ENCODE data around the gene QPRT.
"Not testable (repeated sequence)": the region's sequence is repeated elsewhere in the genome, so short reads cannot be mapped to it uniquely, and the experiment has no call there.

The QPRT gene

GRCh38 chr16:29663016-29663806 lies 15.8 kb upstream of the QPRT start, which contains the start of gene SPN:
Gene SPN, plus strand, starts transcription at chr16:29663247. Its CDS starts 482 bp downstream, at chr16:29663729.
- DNase-seq = no peak

DNA sequence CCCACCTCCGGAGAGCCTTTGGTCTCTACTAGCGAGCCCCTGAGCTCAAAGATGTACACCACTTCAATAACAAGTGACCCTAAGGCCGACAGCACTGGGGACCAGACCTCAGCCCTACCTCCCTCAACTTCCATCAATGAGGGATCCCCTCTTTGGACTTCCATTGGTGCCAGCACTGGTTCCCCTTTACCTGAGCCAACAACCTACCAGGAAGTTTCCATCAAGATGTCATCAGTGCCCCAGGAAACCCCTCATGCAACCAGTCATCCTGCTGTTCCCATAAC lies 15.2 kb upstream of the QPRT start:
- no peak for DNase-seq

DNA sequence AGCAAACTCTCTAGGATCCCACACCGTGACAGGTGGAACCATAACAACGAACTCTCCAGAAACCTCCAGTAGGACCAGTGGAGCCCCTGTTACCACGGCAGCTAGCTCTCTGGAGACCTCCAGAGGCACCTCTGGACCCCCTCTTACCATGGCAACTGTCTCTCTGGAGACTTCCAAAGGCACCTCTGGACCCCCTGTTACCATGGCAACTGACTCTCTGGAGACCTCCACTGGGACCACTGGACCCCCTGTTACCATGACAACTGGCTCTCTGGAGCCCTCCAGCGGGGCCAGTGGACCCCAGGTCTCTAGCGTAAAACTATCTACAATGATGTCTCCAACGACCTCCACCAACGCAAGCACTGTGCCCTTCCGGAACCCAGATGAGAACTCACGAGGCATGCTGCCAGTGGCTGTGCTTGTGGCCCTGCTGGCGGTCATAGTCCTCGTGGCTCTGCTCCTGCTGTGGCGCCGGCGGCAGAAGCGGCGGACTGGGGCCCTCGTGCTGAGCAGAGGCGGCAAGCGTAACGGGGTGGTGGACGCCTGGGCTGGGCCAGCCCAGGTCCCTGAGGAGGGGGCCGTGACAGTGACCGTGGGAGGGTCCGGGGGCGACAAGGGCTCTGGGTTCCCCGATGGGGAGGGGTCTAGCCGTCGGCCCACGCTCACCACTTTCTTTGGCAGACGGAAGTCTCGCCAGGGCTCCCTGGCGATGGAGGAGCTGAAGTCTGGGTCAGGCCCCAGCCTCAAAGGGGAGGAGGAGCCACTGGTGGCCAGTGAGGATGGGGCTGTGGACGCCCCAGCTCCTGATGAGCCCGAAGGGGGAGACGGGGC lies 14.7 kb upstream of the QPRT start:
- DNase-seq = no peak

- DNase-seq = no peak
Observed at GRCh38 chr16:29665294-29666077, 13.5 kb upstream of the QPRT start.

DNA sequence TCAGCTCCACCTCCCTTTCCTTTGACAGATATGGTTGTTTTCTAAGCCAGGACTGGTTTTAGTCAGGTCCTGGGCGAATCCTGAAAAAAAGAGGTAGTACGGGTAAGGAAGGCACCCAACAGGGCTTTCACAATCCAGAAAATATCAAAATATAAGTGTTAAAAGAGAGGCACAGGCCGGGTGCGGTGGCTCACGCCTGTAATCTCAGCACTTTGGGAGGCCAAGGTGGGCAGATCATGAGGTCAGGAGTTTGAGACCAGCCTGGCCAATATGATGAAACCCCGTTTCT lies 11.7 kb upstream of the QPRT start:
- not testable (repeated sequence) for DNase-seq

DNA sequence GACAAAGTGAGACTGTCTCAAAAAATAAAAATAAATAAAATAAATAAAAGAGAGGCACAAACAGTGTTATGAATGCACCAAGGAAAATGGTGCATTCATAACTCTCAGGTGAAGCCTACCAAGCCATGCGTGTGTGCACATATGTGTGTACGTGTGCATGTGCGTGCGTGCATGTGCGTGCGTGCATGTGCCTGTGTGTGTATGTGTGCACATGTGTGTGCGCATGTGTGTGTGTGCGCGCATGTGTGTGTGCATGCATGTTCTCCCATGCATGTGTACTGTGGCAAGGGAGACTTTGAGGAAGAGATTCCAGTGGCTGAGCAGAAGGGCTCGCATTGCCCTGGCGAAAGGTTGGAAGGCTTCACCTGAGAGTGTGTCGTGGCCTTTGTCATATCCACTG lies 11.2 kb upstream of the QPRT start:
- no peak for DNase-seq

DNA sequence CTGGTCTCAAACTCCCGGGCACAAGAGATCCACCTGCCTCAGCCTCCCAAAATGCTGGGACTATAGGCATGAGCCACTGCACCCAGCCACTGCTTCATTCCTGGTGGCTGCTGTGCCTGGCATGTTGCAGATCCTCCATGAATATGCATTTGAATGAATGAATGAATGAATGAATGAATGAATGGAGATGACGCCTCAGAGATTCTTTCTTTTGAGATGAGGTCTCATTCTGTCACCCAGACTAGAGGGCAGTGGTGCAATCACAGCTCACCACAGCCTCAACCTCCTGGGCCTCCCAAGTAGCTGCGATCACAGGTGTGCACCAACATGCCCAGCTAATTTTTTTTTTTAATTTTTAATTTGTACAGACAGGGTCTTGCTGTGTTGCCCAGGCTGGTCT lies 10.7 kb upstream of the QPRT start:
- no peak for DNase-seq

GRCh38 chr16:29673501-29673900 lies 5.5 kb upstream of the QPRT start:
- no peak for DNase-seq

- peak; percentile 27 to 57 for DNase-seq
Observed at GRCh38 chr16:29674188-29674587, 4.8 kb upstream of the QPRT start.

DNA sequence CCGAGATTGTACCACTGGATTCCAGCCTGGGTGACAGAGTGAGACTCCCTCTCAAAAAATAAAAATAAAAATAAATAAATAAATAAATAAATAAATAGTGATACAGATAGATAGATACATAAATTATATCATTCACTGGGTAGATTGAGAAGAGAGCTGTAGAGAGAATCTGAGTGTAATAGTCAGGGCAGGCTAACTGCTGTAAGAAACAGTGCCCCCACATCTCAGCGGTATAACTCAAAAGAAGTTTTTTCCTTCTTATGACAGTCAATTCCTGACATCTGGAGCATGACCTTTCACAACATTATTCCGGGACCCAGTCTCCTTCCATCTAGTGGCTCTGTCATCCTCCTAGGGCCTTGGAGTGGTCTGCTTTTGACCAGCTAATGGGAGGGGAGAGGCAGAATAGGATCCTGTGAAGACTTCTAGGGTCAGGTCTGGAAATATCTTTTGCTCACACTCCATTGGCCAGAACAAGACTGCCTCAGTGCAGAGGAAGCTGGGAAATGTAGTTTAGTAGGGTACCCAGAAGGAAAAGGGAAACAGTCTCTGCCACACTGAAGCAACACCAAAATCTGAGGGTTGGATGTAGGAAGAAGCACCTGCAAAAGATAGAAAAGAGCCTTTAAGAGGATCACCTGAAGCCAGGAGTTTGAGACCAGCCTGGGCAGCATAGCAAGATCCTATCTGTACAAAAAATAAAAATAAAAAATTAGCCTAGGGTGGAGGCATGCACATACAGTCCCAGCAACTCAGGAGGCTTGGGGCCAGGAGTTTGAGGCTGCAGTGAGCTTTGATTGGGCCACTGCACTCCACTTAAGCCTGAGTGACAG lies 3.0 kb upstream of the QPRT start:
- DNase-seq = peak; percentile 64 to 78

DNA sequence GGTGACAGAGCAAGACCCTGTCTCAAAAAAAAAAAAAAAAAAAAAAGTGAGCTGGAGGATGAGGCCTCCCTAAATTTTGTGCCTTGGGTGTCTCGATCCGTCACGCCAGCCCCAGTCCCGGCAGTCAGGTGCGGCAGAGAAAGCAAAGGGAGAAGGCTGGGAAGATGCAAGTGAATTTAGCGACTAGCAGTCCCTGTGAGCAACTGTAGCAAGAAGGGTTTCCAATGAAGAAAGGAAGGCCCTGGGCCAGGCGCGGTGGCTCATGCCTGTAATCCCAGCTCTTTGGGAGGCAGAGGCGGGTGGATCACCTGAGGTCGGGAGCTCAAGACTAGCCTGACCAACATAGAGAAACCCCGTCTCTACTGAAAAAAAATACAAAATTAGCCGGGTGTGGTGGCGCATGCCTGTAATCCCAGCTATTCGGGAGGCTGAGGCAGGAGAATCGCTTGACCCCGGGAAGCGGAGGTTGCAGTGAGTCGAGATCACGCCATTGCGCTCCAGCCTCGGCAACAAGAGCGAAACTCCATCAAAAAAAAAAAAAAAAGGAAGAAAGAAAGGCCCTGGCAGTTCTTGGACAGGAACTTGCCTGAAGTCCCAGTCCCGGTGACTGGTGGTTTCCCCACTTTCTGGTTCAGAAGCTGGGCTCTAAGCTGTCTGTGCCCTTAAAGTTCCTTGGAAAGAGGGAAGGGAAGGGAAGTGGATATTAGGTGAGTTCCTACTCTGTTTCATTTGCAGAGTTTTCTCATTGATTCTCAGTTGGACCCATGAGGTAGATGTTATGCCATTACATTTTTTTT lies 1.8 kb upstream of the QPRT start:
- no peak for DNase-seq

DNA sequence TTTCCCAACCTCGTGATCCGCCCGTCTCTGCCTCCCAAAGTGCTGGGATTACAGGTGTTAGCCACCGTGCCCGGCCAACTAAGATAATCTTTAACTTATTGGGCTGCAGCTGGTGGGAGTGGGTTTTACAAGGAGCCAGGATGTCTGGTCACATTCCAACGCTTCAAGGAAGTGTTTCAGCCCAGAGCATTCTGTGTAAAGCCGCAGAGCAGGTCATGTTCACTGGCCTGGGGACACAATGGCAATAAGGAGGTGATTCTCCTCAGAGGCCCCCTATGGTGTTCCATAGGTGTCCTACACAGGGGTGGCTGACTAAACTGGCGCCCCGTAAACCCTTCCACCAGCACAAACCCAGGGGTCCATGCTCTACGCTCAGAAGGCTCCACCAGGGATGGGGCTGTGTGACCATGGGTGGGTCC lies 1.2 kb downstream of the QPRT start:
- no peak for DNase-seq

DNA sequence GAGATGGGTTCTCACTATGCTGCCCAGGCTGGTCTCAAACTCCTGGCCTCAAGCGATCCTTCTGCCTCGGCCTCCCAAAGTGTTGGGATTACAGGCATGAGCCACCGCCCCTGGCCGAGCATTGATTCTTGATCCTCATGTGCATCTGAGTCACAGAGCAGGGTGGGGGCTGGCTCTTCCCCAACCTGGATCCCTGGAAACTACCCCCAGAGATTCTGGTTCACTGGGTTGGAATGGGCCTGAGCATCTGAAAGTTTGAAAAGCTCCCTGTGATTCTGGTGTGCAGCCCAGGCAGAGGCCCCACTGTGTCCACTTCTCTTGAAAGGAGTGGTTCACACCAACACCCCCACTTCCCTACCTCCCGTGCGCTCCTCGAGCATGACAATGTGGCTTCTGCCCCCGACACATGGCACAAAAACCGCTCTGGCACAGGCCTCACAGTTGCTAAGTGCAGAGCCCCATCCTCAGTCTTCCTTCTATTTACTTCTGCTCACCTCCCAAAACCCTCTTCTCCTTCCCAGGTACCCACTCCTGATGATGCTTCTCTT lies 4.6 kb downstream of the QPRT start:
- DNase-seq = no peak

DNA sequence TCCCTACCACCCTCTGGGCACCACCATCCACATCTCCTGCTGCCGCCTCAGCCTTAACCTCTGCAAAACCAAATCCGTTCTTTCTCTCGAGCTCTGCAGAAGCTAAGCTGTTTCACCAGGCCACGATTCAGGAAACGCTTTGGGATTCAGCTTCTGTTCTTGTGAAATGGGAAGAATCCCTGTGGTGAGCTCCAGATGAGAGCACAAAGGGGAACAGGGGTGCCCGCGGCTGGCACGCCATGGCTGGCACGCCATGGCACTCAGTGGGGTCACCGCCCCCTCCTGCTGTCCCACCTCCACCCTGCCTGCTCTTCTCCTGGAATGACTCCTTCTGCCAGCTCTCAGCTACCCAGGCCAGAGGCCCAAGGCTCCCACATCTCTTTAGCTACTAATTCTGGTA lies 5.7 kb downstream of the QPRT start:
- DNase-seq = no peak

DNA sequence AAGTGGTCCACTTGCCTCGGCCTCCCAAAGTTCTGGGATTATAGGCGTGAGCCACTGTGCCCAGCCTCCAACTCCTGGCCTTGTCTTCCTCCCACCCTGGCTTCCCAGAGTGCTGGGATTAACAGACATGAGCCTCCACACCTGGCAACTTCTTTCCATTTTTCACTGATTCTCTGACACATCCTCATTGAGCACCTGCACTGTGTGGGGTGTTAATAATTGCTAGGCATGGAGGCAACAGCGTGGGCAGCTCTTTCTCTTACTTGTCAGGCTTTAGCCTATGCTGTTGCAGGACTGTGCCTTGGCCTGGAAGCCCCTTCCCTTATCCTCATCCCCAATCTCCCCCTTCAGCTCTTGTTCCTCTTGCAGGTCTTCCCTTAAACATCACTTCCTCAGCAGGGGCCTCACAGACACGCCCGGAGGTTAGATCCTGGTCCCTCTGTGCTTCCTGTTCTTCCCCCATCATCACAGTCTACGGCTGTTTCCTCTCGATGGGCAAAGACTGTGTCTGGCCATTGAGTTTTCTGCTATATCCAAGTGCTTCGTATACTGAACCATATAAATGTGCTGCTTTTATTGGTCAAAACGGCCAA lies 7.9 kb downstream of the QPRT start:
- DNase-seq = no peak

DNA sequence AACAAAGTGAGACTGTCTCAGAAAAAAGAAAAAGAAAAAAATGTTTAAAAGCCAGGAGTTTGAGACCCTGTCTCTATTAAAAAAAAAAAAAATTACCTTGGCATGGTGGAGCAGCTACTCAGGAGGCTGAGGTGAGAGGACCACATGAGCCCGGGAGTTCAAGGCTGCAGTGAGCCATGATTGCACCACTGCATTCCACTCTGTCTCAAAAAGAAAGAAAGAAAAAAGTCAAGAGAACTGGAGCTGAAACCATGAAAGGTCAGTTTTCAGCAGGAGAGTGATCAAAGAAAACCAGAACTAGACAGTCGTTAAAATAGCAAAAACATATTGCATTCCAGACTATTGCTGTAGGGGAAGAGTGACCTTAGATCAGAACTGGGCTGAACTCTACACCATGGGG lies 8.8 kb downstream of the QPRT start:
- no peak for DNase-seq

DNA sequence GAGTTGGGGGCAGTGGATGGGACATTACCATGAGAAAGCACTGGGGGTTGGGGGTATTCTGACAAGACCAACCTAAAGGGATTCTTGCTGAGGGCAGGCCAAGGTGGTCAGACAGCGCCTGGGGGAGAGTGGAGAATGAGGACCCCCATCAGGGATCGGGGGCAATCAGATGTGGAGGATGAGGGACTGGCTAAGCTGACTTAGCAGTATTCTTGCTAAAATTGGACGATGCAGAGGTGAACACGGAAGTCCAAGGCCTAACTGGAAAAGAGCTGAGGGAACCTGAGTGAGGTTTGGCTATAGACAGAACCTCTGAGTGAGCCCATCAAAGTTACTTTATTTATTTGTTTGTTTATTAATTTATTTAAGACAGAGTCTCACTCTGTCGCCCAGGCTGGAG lies 9.2 kb downstream of the QPRT start:
- DNase-seq = no peak

GRCh38 chr16:29689490-29690351 lies 10.7 kb downstream of the QPRT start:
- not testable (repeated sequence) for DNase-seq

DNA sequence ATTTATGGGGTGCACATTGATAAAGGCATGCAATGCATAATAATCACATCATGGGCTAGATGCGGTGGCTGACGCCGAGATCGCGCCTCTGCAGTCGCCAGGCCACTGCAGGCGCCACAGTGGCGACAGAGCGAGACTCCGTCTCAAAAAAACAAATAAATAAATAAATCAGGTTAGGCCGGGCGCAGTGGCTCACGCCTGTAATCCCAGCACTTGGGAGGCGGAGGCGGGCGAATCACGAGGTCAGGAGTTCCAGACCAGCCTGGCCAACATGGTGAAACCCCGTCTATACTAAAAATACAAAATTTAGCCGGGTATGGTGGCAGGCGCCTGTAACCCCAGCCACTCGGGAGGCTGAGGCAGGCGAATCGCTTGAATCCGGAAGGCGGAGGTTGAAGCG lies 13.6 kb downstream of the QPRT start:
- DNase-seq = not testable (repeated sequence)

All from SHP77 (cell line).